Adrenal gland (tissue), 12 donors: ENCODE measurements around the gene STRA6. TPM values are rescaled to one million over a fixed set of nuclear protein-coding genes. Genes with fewer than 3 reads are reported as not detected.

Source experiments
- DNase-seq, 7 donors: peaks; one replicate each; pipeline ENCODE4 v3.0.0-alpha.2; 2019 to 2020
- H3K27ac ChIP-seq, 5 donors: fragments of 200-600 bp; sonication (generic) in 4 of 5; 1 replicate in 3 of 5; 2 replicates in 2 of 5; pipeline versions ENCODE4 v1.5.1 to v1.8.0; 2016 to 2020; ENCODE audit warnings: mild to moderate bottlenecking in 1 of 5
- H3K27me3 ChIP-seq: fragments of 200-600 bp; 2 replicates; pipeline ENCODE4 v1.8.0; 2021
- H3K36me3 ChIP-seq, 2 donors: fragments of 200-600 bp; replicated peaks in 1 of 2; 1 replicate in 1 of 2; 2 replicates in 1 of 2; pipeline versions ENCODE4 v1.5.1 to v1.8.0; 2018 to 2022
- H3K4me1 ChIP-seq, 2 donors: fragments of 200-600 bp; replicated peaks in 1 of 2; 1 replicate in 1 of 2; 2 replicates in 1 of 2; pipeline versions ENCODE4 v1.5.1 to v1.8.0; 2018 to 2021
- H3K4me3 ChIP-seq, 4 donors: fragments of 200-600 bp; sonication (generic) in 3 of 4; one replicate each; pipeline ENCODE4 v1.5.1; 2016 to 2018
- H3K9me3 ChIP-seq, 3 donors: fragments of 200-600 bp; sonication (generic) in 1 of 3; replicated peaks in 1 of 3; 1 replicate in 2 of 3; 2 replicates in 1 of 3; pipeline versions ENCODE4 v1.5.1 to v1.8.0; 2016 to 2021
- CTCF ChIP-seq, 6 experiments: fragments of 450-650 bp in 4 of 6; fragments of 200-600 bp in 2 of 6; sonication (generic) in 1 of 6; IDR thresholded peaks; 1 replicate in 5 of 6; 2 replicates in 1 of 6; pipeline versions ENCODE4 v1.5.1 to v1.8.0; 2016 to 2021; ENCODE audit warnings: antibody characterized with exemption in 6 of 6, mild to moderate bottlenecking in 2 of 6, moderate library complexity in 1 of 6
- POLR2A ChIP-seq, 2 donors: fragments of 450-650 bp; IDR thresholded peaks; one replicate each; pipeline ENCODE4 v1.6.1; 2017; ENCODE audit warnings: antibody characterized with exemption in 2 of 2, mild to moderate bottlenecking in 2 of 2, moderate library complexity in 1 of 2
- WGBS, 4 donors: extraction: QIAGEN DNeasy Blood & Tissue Kit in 2 of 4; methylation state at CpG; one replicate each; pipeline versions ENCODE4 v1.1.5 to v1.1.7; 2013 to 2017; 5-methylcytosine and 5-hydroxymethylcytosine counted together
- intact Hi-C, 2 donors: fragments of 100-400 bp; cut with DNase I; formaldehyde crosslinking; loops; one replicate each; pipeline versions ENCODE4 v1.14.1 to v1.15.0; 2022 to 2023
- polyA plus RNA-seq, 3 donors: library from polyadenylated mRNA; stranded (reverse); fragments of 200-250 nt in 2 of 3; fragments of 350-450 nt in 1 of 3; fragmentation: Illumina TruSeq in 1 of 3; extraction: RNeasy Lipid Tissue Mini Kit (QIAGEN cat#74804) in 1 of 3; gene quantifications; one replicate each; pipeline ENCODE4 v1.2.3, GENCODE V29; 2013 to 2014
- total RNA-seq, 9 donors: library from RNA; depleted of rRNA in 4 of 9; stranded (reverse); fragments of >200 nt in 4 of 9; fragments of 120-200 nt in 1 of 9; fragmentation: NEBNext Ultra II Directional in 1 of 9; extraction: Animal tissue kit (Norgen Biotek cat#: 25700) in 1 of 9; gene quantifications; one replicate each; pipeline versions ENCODE4 v1.1.0 to v1.2.4, GENCODE V29; 2013 to 2023
- donor health status: healthy with polysubstance abuse.
- donor health status: Bipolar disorder and iron deficiency.
- donor health status: DM: yes; HTN: yes; CAD: no.
- donor health status: DM: no; HTN: no; CAD: no.
- donor health status: DM: no; HTN: no; CAD: no.
- donor health status: DM: yes; HTN: yes; CAD: no.

STRA6 gene
- total and polyA plus RNA-seq, 12 donors: 0.22 to 12.6 (median 3.1) TPM; not detected in 2

GRCh38 chr15:74179101-74179841, 23.3 kb downstream of the STRA6 start:
- WGBS, 4 donors: 33 to 49% (median 39%) methylated on average over 8 to 13 of the region's 13 CpGs
- H3K27me3 ChIP-seq: no peaks in the 10 kb centered on the region
- H3K27ac ChIP-seq: peak overlapping the region in 2 of 5 donors; percentile 63 to 83
- no peak overlapping the region for H3K4me3 ChIP-seq
- intact Hi-C loops: no loop called here
- TF ChIP-seq POLR2A (IDR thresholded peaks at IDR 0.05): no peak
- TF ChIP-seq CTCF (IDR thresholded peaks at IDR 0.05): no peak
- no peaks in the 10 kb centered on the region for H3K9me3 ChIP-seq
- no peaks in the 10 kb centered on the region for H3K36me3 ChIP-seq
- peak; percentile 75 to 95 (median 93) for DNase-seq
- H3K4me1 ChIP-seq: peaks cover 12 to 30% of the 10 kb centered on the region in 2 donors

DNA sequence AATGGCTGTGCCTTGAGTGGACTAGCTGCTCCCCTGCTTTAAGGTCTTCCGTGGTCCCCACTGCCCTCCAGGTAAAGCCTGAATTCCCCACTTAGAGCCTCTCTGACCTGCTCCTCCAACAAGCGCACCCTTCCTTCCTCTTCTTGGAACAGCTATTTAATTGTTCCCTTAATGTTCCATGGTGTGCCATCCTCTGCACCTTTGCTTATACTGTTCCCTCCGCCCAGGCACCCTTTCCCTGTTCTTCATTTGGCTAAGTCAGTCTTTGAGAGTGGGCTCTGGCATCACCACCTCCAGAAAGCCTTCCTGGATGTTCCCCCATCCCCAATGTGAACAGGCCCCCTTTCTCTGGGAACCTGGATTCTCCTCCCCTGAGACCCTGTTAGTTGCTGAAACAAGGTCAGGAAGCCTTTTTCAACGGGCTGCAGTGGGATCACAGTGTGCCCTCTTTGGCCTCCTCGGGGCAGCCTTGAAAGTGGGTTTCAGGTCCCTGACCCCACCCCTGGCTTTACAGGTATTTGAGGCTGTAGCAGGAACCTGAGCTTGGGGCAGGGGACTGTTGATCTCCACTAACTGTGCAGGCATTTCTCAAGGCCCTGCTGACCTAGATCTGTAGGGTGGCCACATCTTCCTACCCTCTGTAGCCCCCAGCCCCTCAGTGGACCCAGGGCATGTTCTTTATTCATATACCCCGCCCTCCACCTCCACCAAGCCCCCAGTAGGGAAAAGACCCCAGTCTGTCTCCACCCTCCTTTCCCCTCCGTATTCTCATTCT, 24.1 kb downstream of the STRA6 start:
- WGBS, 4 donors: 76 to 93% (median 81%) methylated on average over 5 to 7 of the region's 7 CpGs
- Histone ChIP-seq H3K4me1 (peaks cover 12 to 30% of the 10 kb centered on the region in 2 donors), H3K27ac (peak overlapping the region in 2 of 5 donors; percentile 63 to 83), H3K27me3 (no peaks in the 10 kb centered on the region), H3K36me3 (no peaks in the 10 kb centered on the region), H3K9me3 (no peaks in the 10 kb centered on the region), H3K4me3 (no peak overlapping the region)
- peak in 1 of 7 donors; percentile 4 for DNase-seq
- TF ChIP-seq POLR2A (IDR thresholded peaks at IDR 0.05): no peak
- TF ChIP-seq CTCF (IDR thresholded peaks at IDR 0.05): no peak
- intact Hi-C loops: no loop called here

GRCh38 chr15:74176262-74177214, 26.0 kb downstream of the STRA6 start:
- Histone ChIP-seq H3K4me1 (peaks cover 15 to 30% of the 10 kb centered on the region in 2 donors), H3K36me3 (no peaks in the 10 kb centered on the region), H3K27me3 (no peaks in the 10 kb centered on the region), H3K4me3 (no peak overlapping the region), H3K27ac (no peak overlapping the region), H3K9me3 (no peaks in the 10 kb centered on the region)
- intact Hi-C loops: no loop called here
- 79 to 87% (median 83%) methylated on average over 9 to 10 of the region's 10 CpGs for WGBS, 4 donors
- TF ChIP-seq CTCF (IDR thresholded peaks at IDR 0.05): no peak
- TF ChIP-seq POLR2A (IDR thresholded peaks at IDR 0.05): no peak
- DNase-seq: peak in 3 of 7 donors; percentile 6 to 39 (median 10)
